ENCODE measurements around the gene CEP89.
"Not testable (repeated sequence)": the region's sequence is repeated elsewhere in the genome, so short reads cannot be mapped to it uniquely, and the experiment has no call there.

GRCh38 chr19:33002126-33002865 lies 30.5 kb upstream of the CEP89 start:
- not testable (repeated sequence) for TF ChIP-seq POLR2AphosphoS5 (IDR thresholded peaks at IDR 0.05; ENCODE audit: low read depth, low read length); POLR2A (IDR thresholded peaks at IDR 0.05; ENCODE audit: low read depth, low read length); TAF1 (IDR thresholded peaks at IDR 0.05; ENCODE audit: borderline replicate concordance, low read depth, low read length)

Measured in GM12892 (cell line).